Osteoblast (primary cell): ENCODE results near the gene ZCCHC14. TPM values are rescaled to one million over a fixed set of nuclear protein-coding genes. Genes with fewer than 3 reads are reported as not detected.

Source experiments
- DNase-seq: peaks from one replicate; pipeline ENCODE4 v3.0.0; 2011; ENCODE audit warnings: low spot score, mixed read lengths; ENCODE audit not compliant: insufficient read length; ENCODE audit errors: missing footprints
- H2AFZ ChIP-seq: 2 replicates; pipeline ENCODE4 v1.6.0; 2011; ENCODE audit warnings: mild to moderate bottlenecking, low read length
- H3K27ac ChIP-seq: 2 replicates; pipeline ENCODE4 v1.5.1; 2011; ENCODE audit warnings: mild to moderate bottlenecking, low read depth, low read length, moderate library complexity
- H3K27me3 ChIP-seq: 2 replicates; pipeline ENCODE4 v1.6.0; 2012; ENCODE audit warnings: mild to moderate bottlenecking, control low read depth, inconsistent platforms, low read length, moderate library complexity; ENCODE audit not compliant: insufficient read depth
- H3K36me3 ChIP-seq: 2 replicates; pipeline ENCODE4 v1.5.1; 2011; ENCODE audit warnings: mild to moderate bottlenecking, low read length, control low read depth, moderate library complexity; ENCODE audit not compliant: insufficient read depth
- H3K4me1 ChIP-seq: 2 replicates; pipeline ENCODE4 v1.5.1; 2011; ENCODE audit warnings: mild to moderate bottlenecking, low read length, control low read depth, moderate library complexity; ENCODE audit not compliant: insufficient read depth
- H3K4me2 ChIP-seq: 2 replicates; pipeline ENCODE4 v1.6.0; 2011; ENCODE audit warnings: mild to moderate bottlenecking, low read length; ENCODE audit not compliant: insufficient read depth
- H3K4me3 ChIP-seq: fragments of 200-600 bp; sonication (generic); 3 replicates; pipeline ENCODE4 v1.5.1; 2012; ENCODE audit warnings: mild to moderate bottlenecking, low read length, inconsistent platforms; ENCODE audit not compliant: insufficient read depth
- H3K79me2 ChIP-seq: 2 replicates; pipeline ENCODE4 v1.6.0; 2012; ENCODE audit warnings: mild to moderate bottlenecking, low read length, control low read depth, inconsistent platforms; ENCODE audit not compliant: insufficient read depth
- H3K9me3 ChIP-seq: 2 replicates; pipeline ENCODE4 v1.5.1; 2011; ENCODE audit warnings: low read depth, low read length, control low read depth
- H4K20me1 ChIP-seq: 2 replicates; pipeline ENCODE4 v1.6.0; 2012; ENCODE audit warnings: mild to moderate bottlenecking, low read length, control low read depth; ENCODE audit not compliant: insufficient read depth
- total RNA-seq: library from RNA; depleted of rRNA; stranded (reverse); fragments of >200 nt; gene quantifications from 2 replicates; pipeline ENCODE4 v1.2.3, GENCODE V29; 2012
- TF ChIP-seq, protein P1 (sequence below): IDR thresholded peaks from 2 replicates; pipeline ENCODE4 v1.5.1; 2011; ENCODE audit warnings: mild to moderate bottlenecking, low read depth, low read length, moderate library complexity; ENCODE audit errors: extremely low read depth

ZCCHC14 gene
- total RNA-seq, 1 donor: 36.9 TPM

DNA sequence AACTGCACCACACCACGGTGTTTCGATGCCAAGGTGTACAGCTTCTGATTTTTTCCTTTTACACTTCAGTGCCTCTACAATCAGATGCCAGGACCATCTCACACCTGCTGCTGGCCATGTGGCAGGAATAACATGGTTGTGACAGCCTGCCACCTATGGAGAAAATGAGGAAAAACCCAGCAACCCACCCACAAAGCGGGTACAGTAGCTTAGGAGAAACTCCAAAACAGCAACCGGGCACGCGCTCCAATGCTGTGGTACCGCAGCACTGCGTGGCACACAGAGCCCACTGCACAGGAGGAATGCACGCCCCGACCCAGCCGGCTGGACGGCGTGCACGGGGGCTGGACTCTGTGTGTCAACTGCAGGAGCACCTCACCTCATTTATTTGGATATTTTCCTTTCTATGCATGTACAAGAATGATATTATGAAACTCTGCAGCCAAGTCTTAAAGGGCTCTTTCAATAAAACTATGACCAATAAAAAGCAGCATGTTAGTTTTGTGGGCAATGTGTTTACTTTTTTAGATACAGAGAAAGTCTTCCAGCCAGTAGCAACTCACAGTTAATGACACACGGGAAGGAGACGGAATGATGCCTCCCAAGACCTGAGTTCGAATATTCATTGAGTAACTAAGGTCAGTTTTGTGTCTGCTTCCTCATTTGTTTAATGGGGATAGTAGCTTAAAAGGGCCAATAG lies 54.8 kb downstream of the ZCCHC14 start:
- Histone ChIP-seq H3K27me3 (no peaks in the 10 kb centered on the region), H2AFZ (no peak overlapping the region), H3K27ac (peak overlapping the region; percentile 51), H3K4me3 (no peak overlapping the region), H3K4me2 (no peak overlapping the region), H3K4me1 (peaks cover 29% of the 10 kb centered on the region), H3K9me3 (no peaks in the 10 kb centered on the region), H4K20me1 (peaks cover 60% of the 10 kb centered on the region), H3K79me2 (peaks cover 72% of the 10 kb centered on the region), H3K36me3 (no peaks in the 10 kb centered on the region)
- peak; percentile 68 for DNase-seq
- TF ChIP-seq, protein P1, sequence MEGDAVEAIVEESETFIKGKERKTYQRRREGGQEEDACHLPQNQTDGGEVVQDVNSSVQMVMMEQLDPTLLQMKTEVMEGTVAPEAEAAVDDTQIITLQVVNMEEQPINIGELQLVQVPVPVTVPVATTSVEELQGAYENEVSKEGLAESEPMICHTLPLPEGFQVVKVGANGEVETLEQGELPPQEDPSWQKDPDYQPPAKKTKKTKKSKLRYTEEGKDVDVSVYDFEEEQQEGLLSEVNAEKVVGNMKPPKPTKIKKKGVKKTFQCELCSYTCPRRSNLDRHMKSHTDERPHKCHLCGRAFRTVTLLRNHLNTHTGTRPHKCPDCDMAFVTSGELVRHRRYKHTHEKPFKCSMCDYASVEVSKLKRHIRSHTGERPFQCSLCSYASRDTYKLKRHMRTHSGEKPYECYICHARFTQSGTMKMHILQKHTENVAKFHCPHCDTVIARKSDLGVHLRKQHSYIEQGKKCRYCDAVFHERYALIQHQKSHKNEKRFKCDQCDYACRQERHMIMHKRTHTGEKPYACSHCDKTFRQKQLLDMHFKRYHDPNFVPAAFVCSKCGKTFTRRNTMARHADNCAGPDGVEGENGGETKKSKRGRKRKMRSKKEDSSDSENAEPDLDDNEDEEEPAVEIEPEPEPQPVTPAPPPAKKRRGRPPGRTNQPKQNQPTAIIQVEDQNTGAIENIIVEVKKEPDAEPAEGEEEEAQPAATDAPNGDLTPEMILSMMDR: no peak

DNA sequence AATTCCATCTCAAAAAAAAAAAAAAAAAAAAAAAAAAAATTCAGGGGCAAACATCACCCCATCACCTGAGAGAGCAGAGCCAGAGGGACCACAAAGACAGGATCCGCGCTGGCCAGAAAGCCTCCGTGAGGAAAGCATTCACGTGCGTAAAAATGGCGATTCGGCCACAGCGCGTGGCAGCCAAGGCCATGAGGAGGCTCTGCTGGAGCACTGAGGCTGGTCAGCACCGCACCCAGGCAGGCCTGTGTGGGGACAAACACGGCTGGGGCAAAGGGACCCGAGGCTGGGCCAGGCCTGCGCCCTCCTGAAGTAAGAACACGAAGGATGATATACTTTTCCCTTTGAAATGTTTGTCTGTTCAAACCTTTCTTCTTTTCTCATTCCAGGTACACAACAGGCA lies 55.5 kb downstream of the ZCCHC14 start:
- Histone ChIP-seq H3K27ac (no peak overlapping the region), H3K4me1 (peaks cover 25% of the 10 kb centered on the region), H3K9me3 (no peaks in the 10 kb centered on the region), H3K36me3 (no peaks in the 10 kb centered on the region), H3K79me2 (peaks cover 70% of the 10 kb centered on the region), H3K4me2 (no peak overlapping the region), H4K20me1 (peaks cover 64% of the 10 kb centered on the region), H2AFZ (no peak overlapping the region), H3K4me3 (no peak overlapping the region), H3K27me3 (no peaks in the 10 kb centered on the region)
- DNase-seq: peak; percentile 45
- TF ChIP-seq, protein P1: no peak

DNA sequence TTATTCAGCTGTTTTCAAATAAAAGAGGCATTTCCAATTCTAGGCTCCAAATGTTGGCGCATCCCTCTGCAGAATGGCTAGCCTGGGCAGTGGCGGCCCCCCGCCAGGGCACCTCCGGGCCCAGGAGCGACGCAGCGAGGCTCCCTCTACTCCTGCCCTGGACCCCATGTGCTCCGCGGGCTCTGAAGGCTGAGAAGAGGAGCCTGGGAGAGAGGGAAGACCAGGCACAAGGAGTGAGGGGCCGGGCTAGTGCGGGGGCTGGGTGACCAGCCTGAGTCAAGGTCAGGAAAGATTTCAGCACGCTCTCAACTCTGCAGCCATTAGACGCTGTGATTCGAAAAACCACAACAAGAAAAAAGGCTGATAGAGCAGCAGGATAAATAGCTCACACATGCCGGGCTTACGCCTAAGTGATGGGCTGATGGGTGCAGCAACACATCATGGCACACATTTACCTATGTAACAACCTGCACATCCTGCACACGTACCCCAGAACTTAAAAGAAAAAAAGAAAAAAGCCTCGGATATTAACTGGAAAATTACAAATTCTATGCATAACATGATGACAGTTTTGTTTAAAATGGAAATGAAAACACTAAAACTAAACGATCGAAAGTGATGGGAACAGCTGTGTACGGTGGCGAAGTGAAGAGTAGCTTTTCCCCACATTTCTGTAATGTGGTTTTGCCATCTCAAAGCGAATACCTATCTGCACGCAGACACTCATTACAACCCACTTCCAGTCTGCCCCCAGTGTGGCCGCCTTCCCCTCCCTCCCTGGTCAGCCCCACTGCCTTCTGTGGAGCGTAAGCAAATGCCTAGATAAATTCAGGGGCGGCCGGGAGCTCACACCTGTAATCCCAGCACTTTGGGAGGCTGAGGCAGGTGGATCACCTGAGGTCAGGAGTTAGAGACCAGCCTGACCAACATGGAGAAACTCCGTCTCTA lies 56.3 kb downstream of the ZCCHC14 start:
- Histone ChIP-seq H3K36me3 (peaks cover 3% of the 10 kb centered on the region), H3K4me3 (peak overlapping the region; percentile 13), H4K20me1 (peaks cover 66% of the 10 kb centered on the region), H3K4me2 (peak overlapping the region; percentile 74), H3K79me2 (peaks cover 70% of the 10 kb centered on the region), H3K27me3 (no peaks in the 10 kb centered on the region), H3K4me1 (peaks cover 30% of the 10 kb centered on the region), H3K9me3 (no peaks in the 10 kb centered on the region), H3K27ac (peak overlapping the region; percentile 71), H2AFZ (no peak overlapping the region)
- DNase-seq: no peak
- TF ChIP-seq, protein P1: no peak
